HCT116 (cell line): ENCODE measurements around the gene FOXK2. TPM values are rescaled to one million over a fixed set of nuclear protein-coding genes. Genes with fewer than 3 reads are reported as not detected.

Experiments
- ATAC-seq: fragments of 200-7000 bp; cut with Tn5 transposase; 2 replicates; pipeline ENCODE4 v1.9.1; 2020; ENCODE audit warnings: mild to moderate bottlenecking, moderate library complexity
- BruUV-seq: library from RNA; stranded (reverse); fragments of 400-500 nt; replicated peaks from 2 replicates; lab custom pipeline; 2021; lab: Mats Ljungman, UMichigan
- CTCF ChIA-PET: fragments of 300-600 bp; sonication (Branson Sonifier 250); formaldehyde crosslinking; loops from one replicate; lab custom pipeline; 2021; ENCODE audit warnings: antibody characterized with exemption; lab: Charles Lee
- POLR2A ChIA-PET: fragments of 300-600, 350-600 bp; sonication (Branson Sonifier 250); formaldehyde crosslinking; loops from one replicate; lab custom pipeline; 2021; ENCODE audit warnings: antibody characterized with exemption; lab: Charles Lee
- RAD21 ChIA-PET, 2 experiments: fragments of 300-600 bp; sonication (Branson Sonifier 250); formaldehyde crosslinking; loops; one replicate each; lab custom pipeline; 2023; ENCODE audit warnings: low total read pairs in 2 of 2; ENCODE audit not compliant: uncharacterized antibody in 2 of 2, unreplicated experiment in 2 of 2, low non-redundant PET in 1 of 2; lab: Charles Lee
- DNase-seq: peaks from one replicate; pipeline ENCODE4 v3.0.0-alpha.2; 2010; ENCODE audit warnings: low read depth, low spot score
- H2AFZ ChIP-seq: fragments of 200-600 bp; shearing (Covaris generic), sonication (generic); 2 replicates; pipeline ENCODE4 v1.6.1; 2017; ENCODE audit warnings: low read depth, mixed run types, mixed read lengths, antibody characterized with exemption, low read length; ENCODE audit not compliant: poor library complexity, severe bottlenecking
- H3K27ac ChIP-seq: 2 replicates; pipeline ENCODE4 v1.5.1; 2012; ENCODE audit warnings: low read depth, low read length
- H3K27me3 ChIP-seq: fragments of 200-600 bp; sonication (generic); 2 replicates; pipeline ENCODE4 v1.6.1; 2016; ENCODE audit warnings: mixed run types, low read length, mixed read lengths; ENCODE audit not compliant: insufficient read depth
- H3K36me3 ChIP-seq, 2 experiments: fragments of 200-500 bp in 1 of 2; fragments of 200-600 bp in 1 of 2; sonication (Bioruptor generic) in 1 of 2; sonication (generic) in 1 of 2; 2 replicates each; pipeline versions ENCODE4 v1.5.1 to v1.6.1; 2014 to 2016; ENCODE audit warnings: low read length in 2 of 2, inconsistent platforms in 1 of 2, mixed read lengths in 1 of 2, mixed run types in 1 of 2; ENCODE audit not compliant: insufficient read depth in 2 of 2, control insufficient read depth in 1 of 2
- H3K4me1 ChIP-seq, 2 experiments: fragments of 200-600 bp in 1 of 2; sonication (generic) in 1 of 2; 2 replicates each; pipeline versions ENCODE4 v1.5.1 to v1.6.1; 2012 to 2017; ENCODE audit warnings: low read length in 2 of 2, inconsistent platforms in 1 of 2, mild to moderate bottlenecking in 1 of 2, mixed read lengths in 1 of 2, mixed run types in 1 of 2, moderate library complexity in 1 of 2; ENCODE audit not compliant: insufficient read depth in 2 of 2, control insufficient read depth in 1 of 2
- H3K4me2 ChIP-seq: fragments of 200-600 bp; sonication (generic); 2 replicates; pipeline ENCODE4 v1.6.1; 2017; ENCODE audit warnings: mixed run types, low read length, mixed read lengths
- H3K4me3 ChIP-seq, 2 experiments: fragments of 200-600 bp in 1 of 2; sonication (generic) in 1 of 2; replicated peaks in 1 of 2; 2 replicates each; pipeline ENCODE4 v1.5.1; 2011 to 2016; ENCODE audit warnings: low read length in 2 of 2, control low read depth in 1 of 2, low read depth in 1 of 2, mild to moderate bottlenecking in 1 of 2, mixed read lengths in 1 of 2, mixed run types in 1 of 2
- H3K79me2 ChIP-seq: fragments of 200-600 bp; sonication (generic); 2 replicates; pipeline ENCODE4 v1.6.1; 2017; ENCODE audit warnings: mild to moderate bottlenecking, mixed run types, low read length, moderate library complexity, mixed read lengths; ENCODE audit not compliant: insufficient read depth
- H3K9ac ChIP-seq: fragments of 200-600 bp; sonication (generic); 2 replicates; pipeline ENCODE4 v1.6.1; 2016; ENCODE audit warnings: low read length, mixed read lengths
- H3K9me2 ChIP-seq: fragments of 200-600 bp; sonication (generic), shearing (Covaris generic); 2 replicates; pipeline ENCODE4 v1.6.1; 2017; ENCODE audit warnings: mixed run types, mild to moderate bottlenecking, moderate library complexity; ENCODE audit not compliant: insufficient read depth
- H3K9me3 ChIP-seq, 2 experiments: fragments of 200-500 bp in 1 of 2; fragments of 200-600 bp in 1 of 2; sonication (Bioruptor generic) in 1 of 2; sonication (generic) in 1 of 2; 2 replicates each; pipeline ENCODE4 v1.6.1; 2014 to 2017; ENCODE audit warnings: low read length in 2 of 2, mixed read lengths in 2 of 2, inconsistent platforms in 1 of 2, low read depth in 1 of 2, mild to moderate bottlenecking in 1 of 2, mixed run types in 1 of 2, moderate library complexity in 1 of 2; ENCODE audit not compliant: control insufficient read depth in 1 of 2, insufficient read depth in 1 of 2
- H4K20me1 ChIP-seq: fragments of 200-600 bp; sonication (generic), shearing (Covaris generic); 2 replicates; pipeline ENCODE4 v1.6.1; 2017; ENCODE audit warnings: mixed run types, mild to moderate bottlenecking, moderate library complexity; ENCODE audit not compliant: insufficient read depth
- CBX3 ChIP-seq: IDR thresholded peaks from 2 replicates; pipeline ENCODE4 v1.6.1; 2012; ENCODE audit warnings: low read depth
- CEBPB ChIP-seq: IDR thresholded peaks from 2 replicates; pipeline ENCODE4 v1.6.1; 2012; ENCODE audit warnings: low read depth
- CTCF ChIP-seq, 3 experiments: fragments of 200-600 bp in 1 of 3; sonication (generic) in 1 of 3; IDR thresholded peaks in 2 of 3; conservative IDR thresholded peaks in 1 of 3; 2 replicates each; pipeline ENCODE4 v1.5.1; 2012 to 2017; ENCODE audit warnings: low read depth in 2 of 3, low read length in 2 of 3, antibody characterized with exemption in 1 of 3, borderline replicate concordance in 1 of 3, control low read depth in 1 of 3, mild to moderate bottlenecking in 1 of 3, mixed read lengths in 1 of 3, mixed run types in 1 of 3, moderate library complexity in 1 of 3; ENCODE audit not compliant: insufficient read depth in 1 of 3
- EGR1 ChIP-seq: IDR thresholded peaks from 2 replicates; pipeline ENCODE4 v1.6.1; 2012; ENCODE audit warnings: low read depth
- EZH2 ChIP-seq: fragments of 200-600 bp; sonication (generic); IDR thresholded peaks from 2 replicates; pipeline ENCODE4 v1.6.1; 2017; ENCODE audit warnings: antibody characterized with exemption, mixed run types
- EZH2phosphoT487 ChIP-seq: fragments of 200-600 bp; IDR thresholded peaks from 2 replicates; pipeline ENCODE4 v1.6.1; 2018; ENCODE audit warnings: antibody characterized with exemption, borderline replicate concordance
- POLR2AphosphoS5 ChIP-seq: IDR thresholded peaks from 2 replicates; pipeline ENCODE4 v1.6.1; 2011; ENCODE audit warnings: mild to moderate bottlenecking, low read depth, low read length, moderate library complexity
- REST ChIP-seq: IDR thresholded peaks from 2 replicates; pipeline ENCODE4 v1.6.1; 2012; ENCODE audit warnings: low read depth
- TCF7L2 ChIP-seq: IDR thresholded peaks from 2 replicates; pipeline ENCODE4 v1.7.0; 2011; ENCODE audit warnings: borderline replicate concordance, inconsistent platforms; ENCODE audit not compliant: insufficient read depth, insufficient read length; ENCODE audit errors: extremely low read depth
- YY1 ChIP-seq: IDR thresholded peaks from 2 replicates; pipeline ENCODE4 v1.6.1; 2011; ENCODE audit warnings: low read length, low read depth, moderate library complexity, mild to moderate bottlenecking; ENCODE audit not compliant: insufficient replicate concordance; ENCODE audit errors: extremely low read depth
- ZFX ChIP-seq: fragments of 450-650 bp; IDR thresholded peaks from 2 replicates; pipeline ENCODE4 v1.6.1; 2017
- ZNF274 ChIP-seq: fragments of 200-500 bp; sonication (Bioruptor generic); IDR thresholded peaks from 2 replicates; pipeline ENCODE4 v1.6.1; 2014; ENCODE audit warnings: mild to moderate bottlenecking, low read depth, low read length, inconsistent platforms
- intact Hi-C: fragments of 100-400 bp; cut with micrococcal nuclease; formaldehyde crosslinking; loops from 2 replicates; pipeline ENCODE4 v1.10.0; 2022
- total RNA-seq: library from RNA; stranded (reverse); gene quantifications from one replicate; pipeline ENCODE4 v1.2.1, GENCODE V29; 2021; ENCODE audit not compliant: unreplicated experiment

Gene FOXK2
- total RNA-seq, 1 experiment from 2014 or later: 122 TPM

- no peak overlapping the region for H3K27ac ChIP-seq
- DNase-seq (no peak), ATAC-seq (no peak)
- ChIA-PET POLR2A (no interaction called here), CTCF (interaction anchor here (1.2 kb wide), 1 partner anchor 9 kb away, joined by 4 read pairs; no protein-coding TSS in a partner anchor), RAD21 (no interaction called here)
- TF ChIP-seq TCF7L2 (no peak), CEBPB (no peak), EGR1 (no peak), YY1 (no peak), ZNF274 (no peak), EZH2phosphoT487 (no peak), REST (no peak), EZH2 (no peak), CBX3 (no peak), CTCF (IDR thresholded peaks at IDR 0.05 in 2 of 3, conservative IDR thresholded peaks at IDR 0.05 in 1 of 3; ENCODE audit: borderline replicate concordance in 1 of 3, insufficient read depth in 1 of 3, low read depth in 2 of 3, low read length in 2 of 3) (no peak), POLR2AphosphoS5 (no peak), ZFX (no peak)
- H3K9me2 ChIP-seq: no peaks in the 10 kb centered on the region
- no peaks in the 10 kb centered on the region for H3K27me3 ChIP-seq
- peaks cover 15 to 32% of the 10 kb centered on the region in 2 experiments for H3K4me1 ChIP-seq
- no peak overlapping the region for H3K9ac ChIP-seq
- intact Hi-C loops: no loop called here
- H3K4me2 ChIP-seq: no peak overlapping the region
- no TSS peak for BruUV-seq
- H4K20me1 ChIP-seq: peaks cover 42% of the 10 kb centered on the region
- no peaks in the 10 kb centered on the region for H3K9me3 ChIP-seq
- H2AFZ ChIP-seq: no peak overlapping the region
- H3K36me3 ChIP-seq: no peaks in the 10 kb centered on the region
- peaks cover 98% of the 10 kb centered on the region for H3K79me2 ChIP-seq
- H3K4me3 ChIP-seq: no peak overlapping the region
Observed at GRCh38 chr17:82547981-82548380, 28.4 kb downstream of the FOXK2 start.
